RWPE1 (cell line): Measurements from ENCODE around the gene GLRA3.

Experiments used
- CTCF ChIA-PET: fragments of 350-600 bp; sonication (Branson Sonifier 250); formaldehyde crosslinking; extraction: SDS; loops from one replicate; lab custom pipeline; 2021; lab: Yijun Ruan, JAX
- POLR2A ChIA-PET: fragments of 400-600 bp; formaldehyde crosslinking; extraction: SDS; loops from one replicate; lab custom pipeline; 2020; ENCODE audit warnings: antibody characterized with exemption; ENCODE audit not compliant: low non-redundant PET; lab: Yijun Ruan, JAX
- DNase-seq: peaks from one replicate; pipeline ENCODE4 v3.0.0; 2012; ENCODE audit warnings: low spot score
- H3K27ac ChIP-seq: fragments of 450-650 bp; 2 replicates; pipeline ENCODE4 v1.5.1; 2017
- CTCF ChIP-seq: fragments of 450-650 bp; conservative IDR thresholded peaks from 2 replicates; pipeline ENCODE4 v1.5.1; 2017; ENCODE audit warnings: low read depth, mild to moderate bottlenecking

The GLRA3 gene

GRCh38 chr4:174616661-174617060, 212.4 kb downstream of the GLRA3 start:
- no peak for DNase-seq
- TF ChIP-seq CTCF: no peak
- POLR2A ChIA-PET: no interaction called here
- no peak overlapping the region for H3K27ac ChIP-seq
- CTCF ChIA-PET: no interaction called here

- ChIA-PET POLR2A (no interaction called here), CTCF (no interaction called here)
- TF ChIP-seq CTCF: no peak
- H3K27ac ChIP-seq: no peak overlapping the region
- no peak for DNase-seq
These were observed 215.1 kb downstream of the GLRA3 start for GRCh38 chr4:174613979-174614378.

GRCh38 chr4:174611792-174612191, 217.3 kb downstream of the GLRA3 start:
- no peak overlapping the region for H3K27ac ChIP-seq
- DNase-seq: no peak
- POLR2A ChIA-PET: no interaction called here
- CTCF ChIA-PET: no interaction called here
- TF ChIP-seq CTCF: no peak

- no peak overlapping the region for H3K27ac ChIP-seq
- ChIA-PET POLR2A (no interaction called here), CTCF (interaction anchor here (1.1 kb wide), 1 partner anchor 10 kb away, joined by 5 read pairs; no protein-coding TSS in a partner anchor)
- DNase-seq: no peak
- TF ChIP-seq CTCF: no peak
These were observed 221.3 kb downstream of the GLRA3 start for GRCh38 chr4:174607792-174608191.

GRCh38 chr4:174604198-174604597, 224.8 kb downstream of the GLRA3 start:
- POLR2A ChIA-PET: no interaction called here

GRCh38 chr4:174600391-174600790, 228.7 kb downstream of the GLRA3 start:
- DNase-seq: peak; percentile 18
- H3K27ac ChIP-seq: no peak overlapping the region
- ChIA-PET CTCF (no interaction called here), POLR2A (no interaction called here)
- no peak for TF ChIP-seq CTCF

More at GRCh38 chr4:174604198-174604597, 224.8 kb downstream of the GLRA3 start:
- CTCF ChIA-PET: no interaction called here
- DNase-seq: peak; percentile 24
- no peak for TF ChIP-seq CTCF
- H3K27ac ChIP-seq: no peak overlapping the region

- CTCF ChIA-PET: no interaction called here
- no peak overlapping the region for H3K27ac ChIP-seq
These were observed 230.2 kb downstream of the GLRA3 start for GRCh38 chr4:174598800-174599199.

More at GRCh38 chr4:174598800-174599199, 230.2 kb downstream of the GLRA3 start:
- POLR2A ChIA-PET: no interaction called here
- DNase-seq: no peak
- no peak for TF ChIP-seq CTCF
